Stomach (tissue), 9 donors: ENCODE results near the gene CTF1. TPM values are rescaled to one million over a fixed set of nuclear protein-coding genes. Genes with fewer than 3 reads are reported as not detected.

Experiments
- DNase-seq, 2 donors: peaks; one replicate each; pipeline versions ENCODE4 v3.0.0 to v3.0.0-alpha.2; 2013 to 2019
- H3K27ac ChIP-seq, 5 donors: fragments of 200-600 bp in 4 of 5; sonication (generic) in 4 of 5; one replicate each; pipeline ENCODE4 v1.5.1; 2013 to 2019; ENCODE audit warnings: mild to moderate bottlenecking in 1 of 5, moderate library complexity in 1 of 5
- H3K27me3 ChIP-seq, 3 donors: fragments of 200-600 bp; sonication (generic); one replicate each; pipeline ENCODE4 v1.5.1; 2017 to 2019; ENCODE audit warnings: mixed run types in 1 of 3
- H3K36me3 ChIP-seq, 4 donors: fragments of 200-600 bp; sonication (generic); 1 replicate in 3 of 4; 2 replicates in 1 of 4; pipeline ENCODE4 v1.5.1; 2016 to 2019
- H3K4me1 ChIP-seq, 4 donors: fragments of 200-600 bp; sonication (generic); one replicate each; pipeline ENCODE4 v1.5.1; 2016 to 2019
- H3K4me3 ChIP-seq, 4 donors: fragments of 200-600 bp; sonication (generic) in 3 of 4; one replicate each; pipeline ENCODE4 v1.5.1; 2016 to 2019; ENCODE audit warnings: mild to moderate bottlenecking in 1 of 4
- H3K9me3 ChIP-seq, 4 donors: fragments of 200-600 bp; sonication (generic); one replicate each; pipeline ENCODE4 v1.5.1; 2016 to 2019
- EP300 ChIP-seq: sonication (generic); formaldehyde crosslinking; IDR thresholded peaks from one replicate; pipeline ENCODE4 v1.6.1; 2017; ENCODE audit warnings: antibody characterized with exemption
- POLR2A ChIP-seq, 4 donors: fragments of 450-650 bp; IDR thresholded peaks; one replicate each; pipeline ENCODE4 v1.6.1; 2016; ENCODE audit warnings: antibody characterized with exemption in 4 of 4, control low read depth in 2 of 4, mild to moderate bottlenecking in 1 of 4, moderate library complexity in 1 of 4
- POLR2AphosphoS5 ChIP-seq, 3 donors: sonication (generic); formaldehyde crosslinking; IDR thresholded peaks; one replicate each; pipeline ENCODE4 v1.6.1; 2016; ENCODE audit warnings: antibody characterized with exemption in 3 of 3
- WGBS, 5 donors: extraction: QIAGEN DNeasy Blood & Tissue Kit in 3 of 5; methylation state at CpG; one replicate each; pipeline versions ENCODE4 v1.1.5 to v1.1.7; 2013 to 2018; 5-methylcytosine and 5-hydroxymethylcytosine counted together
- intact Hi-C: fragments of 100-400 bp; cut with DNase I; formaldehyde crosslinking; loops from one replicate; pipeline ENCODE4 v1.15.1; 2023; ENCODE audit warnings: low total_unique reads
- polyA plus RNA-seq, 3 donors: library from polyadenylated mRNA; stranded (reverse); fragments of 200-250 nt; gene quantifications; one replicate each; pipeline ENCODE4 v1.2.3, GENCODE V29; 2013
- total RNA-seq, 5 donors: library from RNA; depleted of rRNA; stranded (reverse); fragments of >200 nt; gene quantifications; one replicate each; pipeline versions ENCODE4 v1.1.0 to v1.2.3, GENCODE V29; 2014 to 2016
- TF ChIP-seq, protein P1 (sequence below), 7 experiments: fragments of 450-650 bp in 4 of 7; fragments of 200-600 bp in 3 of 7; sonication (generic) in 3 of 7; IDR thresholded peaks; one replicate each; pipeline ENCODE4 v1.5.1; 2016 to 2019; ENCODE audit warnings: antibody characterized with exemption in 7 of 7, control low read depth in 2 of 7, mild to moderate bottlenecking in 1 of 7
- donor health status: healthy with polysubstance abuse.
- donor health status: Bipolar disorder and iron deficiency.
- donor health status: healthy.

Gene CTF1
- total and polyA plus RNA-seq, 8 donors: 0.29 to 4.5 (median 2.2) TPM; not detected in 2

DNA sequence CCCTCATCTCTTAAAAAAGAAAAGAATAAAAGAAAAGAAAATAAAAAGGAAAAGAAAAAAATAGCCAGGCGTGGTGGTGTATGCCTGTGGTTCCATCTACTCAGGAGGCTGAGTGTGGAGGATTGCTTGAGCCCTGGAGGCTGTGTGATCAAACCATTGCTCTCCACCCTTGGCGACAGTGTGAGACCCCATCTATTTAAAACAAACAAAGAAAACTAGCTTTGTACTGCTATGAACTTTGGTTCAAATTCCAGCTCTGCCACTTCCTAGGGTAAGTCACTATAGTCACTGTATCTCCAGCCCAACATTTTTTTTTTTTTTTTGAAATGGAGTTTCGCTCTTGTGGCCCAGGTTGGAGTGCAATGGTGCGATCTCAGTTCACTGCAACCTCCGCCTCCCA is 4.2 kb downstream of the CTF1 start:
- intact Hi-C loops: no loop called here
- no peak for DNase-seq
- Histone ChIP-seq H3K36me3 (no peaks in the 10 kb centered on the region), H3K4me3 (no peak overlapping the region), H3K27ac (no peak overlapping the region), H3K27me3 (no peaks in the 10 kb centered on the region), H3K4me1 (peaks cover 32 to 69% (median 63%) of the 10 kb centered on the region in 4 donors), H3K9me3 (no peaks in the 10 kb centered on the region)
- TF ChIP-seq, protein P1, sequence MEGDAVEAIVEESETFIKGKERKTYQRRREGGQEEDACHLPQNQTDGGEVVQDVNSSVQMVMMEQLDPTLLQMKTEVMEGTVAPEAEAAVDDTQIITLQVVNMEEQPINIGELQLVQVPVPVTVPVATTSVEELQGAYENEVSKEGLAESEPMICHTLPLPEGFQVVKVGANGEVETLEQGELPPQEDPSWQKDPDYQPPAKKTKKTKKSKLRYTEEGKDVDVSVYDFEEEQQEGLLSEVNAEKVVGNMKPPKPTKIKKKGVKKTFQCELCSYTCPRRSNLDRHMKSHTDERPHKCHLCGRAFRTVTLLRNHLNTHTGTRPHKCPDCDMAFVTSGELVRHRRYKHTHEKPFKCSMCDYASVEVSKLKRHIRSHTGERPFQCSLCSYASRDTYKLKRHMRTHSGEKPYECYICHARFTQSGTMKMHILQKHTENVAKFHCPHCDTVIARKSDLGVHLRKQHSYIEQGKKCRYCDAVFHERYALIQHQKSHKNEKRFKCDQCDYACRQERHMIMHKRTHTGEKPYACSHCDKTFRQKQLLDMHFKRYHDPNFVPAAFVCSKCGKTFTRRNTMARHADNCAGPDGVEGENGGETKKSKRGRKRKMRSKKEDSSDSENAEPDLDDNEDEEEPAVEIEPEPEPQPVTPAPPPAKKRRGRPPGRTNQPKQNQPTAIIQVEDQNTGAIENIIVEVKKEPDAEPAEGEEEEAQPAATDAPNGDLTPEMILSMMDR (IDR thresholded peaks at IDR 0.05): no peak
- TF ChIP-seq POLR2A (IDR thresholded peaks at IDR 0.05): no peak
- TF ChIP-seq EP300: no peak
- no peak for TF ChIP-seq POLR2AphosphoS5 (IDR thresholded peaks at IDR 0.05)
- 93 to 99% (median 97%) methylated on average over 5 of the region's 5 CpGs for WGBS, 5 donors

DNA sequence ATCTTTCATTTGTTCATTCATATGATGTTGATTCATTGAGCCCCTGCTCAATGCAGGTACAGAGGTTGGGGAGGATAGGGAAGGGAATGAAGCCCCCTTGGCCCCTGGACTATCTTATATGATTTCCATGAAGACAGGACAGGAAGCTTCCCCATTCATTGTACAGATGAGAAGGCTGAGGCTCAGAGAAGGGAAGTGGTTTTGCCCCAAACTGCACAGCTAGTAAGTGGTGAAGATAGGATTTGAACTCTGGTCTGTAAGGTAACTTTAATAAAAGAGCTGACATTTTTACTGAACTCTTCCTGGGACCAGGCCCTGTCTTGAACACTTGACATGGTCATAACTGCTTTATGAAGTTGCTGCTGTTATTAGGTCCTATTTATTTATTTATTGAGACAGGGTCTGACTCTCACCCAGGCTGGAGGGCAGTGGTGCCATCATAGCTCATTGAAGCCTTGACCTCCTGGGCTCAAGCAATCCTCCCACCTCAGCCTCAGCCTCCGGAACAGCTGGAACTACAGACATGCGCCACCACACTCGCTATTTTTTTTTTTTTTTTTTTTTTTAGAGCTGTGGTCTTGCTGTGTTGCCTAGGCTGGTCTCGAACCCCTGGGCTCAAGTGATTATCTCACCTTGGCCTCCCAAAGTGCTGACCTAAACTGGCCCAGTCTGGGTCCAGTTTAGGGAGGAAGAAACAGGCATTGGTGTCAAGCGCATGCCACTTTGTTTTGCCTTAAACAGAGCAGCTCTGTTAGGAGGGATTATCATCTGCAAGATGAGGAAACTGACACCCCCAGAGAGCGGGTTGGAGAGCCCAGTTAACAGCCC is 5.0 kb downstream of the CTF1 start:
- no peaks in the 10 kb centered on the region for H3K27me3 ChIP-seq
- no peaks in the 10 kb centered on the region for H3K9me3 ChIP-seq
- H3K36me3 ChIP-seq: no peaks in the 10 kb centered on the region
- no peak for TF ChIP-seq POLR2AphosphoS5 (IDR thresholded peaks at IDR 0.05)
- no peak for DNase-seq
- peaks cover 24 to 61% (median 54%) of the 10 kb centered on the region in 4 donors for H3K4me1 ChIP-seq
- H3K27ac ChIP-seq: peak overlapping the region; percentile 72 to 93 (median 89)
- intact Hi-C loops: no loop called here
- peak overlapping the region; percentile 46 to 64 (median 55) for H3K4me3 ChIP-seq
- WGBS, 5 donors: 33 to 44% (median 42%) methylated on average over 5 to 6 of the region's 6 CpGs

DNA sequence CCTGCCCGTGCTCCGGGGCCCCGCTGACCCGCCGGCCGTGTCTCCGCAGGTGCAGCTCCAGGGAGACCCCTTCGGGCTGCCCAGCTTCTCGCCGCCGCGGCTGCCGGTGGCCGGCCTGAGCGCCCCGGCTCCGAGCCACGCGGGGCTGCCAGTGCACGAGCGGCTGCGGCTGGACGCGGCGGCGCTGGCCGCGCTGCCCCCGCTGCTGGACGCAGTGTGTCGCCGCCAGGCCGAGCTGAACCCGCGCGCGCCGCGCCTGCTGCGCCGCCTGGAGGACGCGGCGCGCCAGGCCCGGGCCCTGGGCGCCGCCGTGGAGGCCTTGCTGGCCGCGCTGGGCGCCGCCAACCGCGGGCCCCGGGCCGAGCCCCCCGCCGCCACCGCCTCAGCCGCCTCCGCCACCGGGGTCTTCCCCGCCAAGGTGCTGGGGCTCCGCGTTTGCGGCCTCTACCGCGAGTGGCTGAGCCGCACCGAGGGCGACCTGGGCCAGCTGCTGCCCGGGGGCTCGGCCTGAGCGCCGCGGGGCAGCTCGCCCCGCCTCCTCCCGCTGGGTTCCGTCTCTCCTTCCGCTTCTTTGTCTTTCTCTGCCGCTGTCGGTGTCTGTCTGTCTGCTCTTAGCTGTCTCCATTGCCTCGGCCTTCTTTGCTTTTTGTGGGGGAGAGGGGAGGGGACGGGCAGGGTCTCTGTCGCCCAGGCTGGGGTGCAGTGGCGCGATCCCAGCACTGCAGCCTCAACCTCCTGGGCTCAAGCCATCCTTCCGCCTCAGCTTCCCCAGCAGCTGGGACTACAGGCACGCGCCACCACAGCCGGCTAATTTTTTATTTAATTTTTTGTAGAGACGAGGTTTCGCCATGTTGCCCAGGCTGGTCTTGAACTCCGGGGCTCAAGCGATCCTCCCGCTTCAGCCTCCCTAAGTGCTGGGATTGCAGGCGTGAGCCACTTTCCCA is 5.9 kb downstream of the CTF1 start:
- Histone ChIP-seq H3K36me3 (no peaks in the 10 kb centered on the region), H3K4me1 (peaks cover 18 to 52% (median 47%) of the 10 kb centered on the region in 4 donors), H3K9me3 (no peaks in the 10 kb centered on the region), H3K27ac (peak overlapping the region; percentile 88 to 93 (median 89)), H3K27me3 (no peaks in the 10 kb centered on the region), H3K4me3 (peak overlapping the region; percentile 46 to 64 (median 55))
- intact Hi-C loops: no loop called here
- 9 to 25% (median 12%) methylated on average over 31 to 95 of the region's 99 CpGs for WGBS, 5 donors
- TF ChIP-seq EP300: no peak
- peak in 1 of 3 donors; percentile 10 for TF ChIP-seq POLR2AphosphoS5 (IDR thresholded peaks at IDR 0.05)
- TF ChIP-seq, protein P1 (IDR thresholded peaks at IDR 0.05): peak in 3 of 7 experiments; percentile 17 to 69 (median 18)
- DNase-seq: peak; percentile 77 to 88

DNA sequence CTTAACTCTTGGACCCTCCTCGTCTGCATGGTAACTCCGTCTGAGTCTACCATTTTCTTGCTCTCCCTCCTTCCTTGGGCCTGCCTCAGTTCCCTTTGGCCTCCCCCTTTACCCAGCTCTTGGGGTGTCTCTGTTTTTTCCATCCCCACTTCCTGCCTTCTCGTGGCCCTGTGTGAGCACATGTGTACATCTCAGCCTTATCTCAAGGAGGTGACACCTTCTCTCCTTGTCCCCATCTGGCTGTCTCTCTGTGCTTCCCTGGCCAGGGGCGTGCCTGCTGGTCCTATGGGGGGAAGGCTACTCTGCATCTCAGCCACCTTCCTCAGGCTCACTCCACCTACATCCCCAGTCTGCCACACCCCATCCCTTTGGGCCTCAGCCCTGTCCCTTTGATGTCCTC is 6.6 kb downstream of the CTF1 start:
- intact Hi-C loops: no loop called here
- H3K9me3 ChIP-seq: no peaks in the 10 kb centered on the region
- TF ChIP-seq, protein P1 (IDR thresholded peaks at IDR 0.05): no peak
- TF ChIP-seq EP300 (no peak), POLR2AphosphoS5 (IDR thresholded peaks at IDR 0.05) (no peak), POLR2A (IDR thresholded peaks at IDR 0.05) (no peak)
- peak overlapping the region; percentile 88 to 93 (median 89) for H3K27ac ChIP-seq
- DNase-seq: no peak
- no peaks in the 10 kb centered on the region for H3K27me3 ChIP-seq
- WGBS, 5 donors: 70 to 78% (median 74%) methylated on average over 4 of the region's 4 CpGs
- no peaks in the 10 kb centered on the region for H3K36me3 ChIP-seq
- peaks cover 14 to 47% (median 41%) of the 10 kb centered on the region in 4 donors for H3K4me1 ChIP-seq
- peak overlapping the region in 3 of 4 donors; percentile 46 to 64 (median 51) for H3K4me3 ChIP-seq
